SK-N-SH (cell line): Measurements from ENCODE around the gene CPED1.

Source experiments
- CHD2 ChIP-seq: fragments of 150-350 bp; IDR thresholded peaks from 2 replicates; pipeline ENCODE4 v1.6.1; 2018; ENCODE audit warnings: low read length; ENCODE audit not compliant: partially characterized antibody
- CTCF ChIP-seq: fragments of 200-600 bp; sonication (generic); IDR thresholded peaks from 2 replicates; pipeline ENCODE4 v1.6.1; 2017; ENCODE audit warnings: antibody characterized with exemption, mild to moderate bottlenecking, moderate library complexity
- ELF1 ChIP-seq: IDR thresholded peaks from 2 replicates; pipeline ENCODE4 v1.4.0; 2012
- EZH2phosphoT487 ChIP-seq: fragments of 200-600 bp; sonication (generic); IDR thresholded peaks from 2 replicates; pipeline ENCODE4 v1.6.1; 2017; ENCODE audit warnings: low read depth, mixed run types, mild to moderate bottlenecking, antibody characterized with exemption, moderate library complexity, borderline replicate concordance
- FOXM1 ChIP-seq: IDR thresholded peaks from 2 replicates; pipeline ENCODE4 v1.4.0; 2012; ENCODE audit warnings: low read depth, mild to moderate bottlenecking
- JUND ChIP-seq: IDR thresholded peaks from 2 replicates; pipeline ENCODE4 v1.4.0; 2012
- MXI1 ChIP-seq: IDR thresholded peaks from 2 replicates; pipeline ENCODE4 v1.6.1; 2012; ENCODE audit warnings: mild to moderate bottlenecking, low read depth, low read length, improper control_type of control experiment
- NFIC ChIP-seq: IDR thresholded peaks from 2 replicates; pipeline ENCODE4 v1.4.0; 2012; ENCODE audit warnings: borderline replicate concordance
- POLR2AphosphoS5 ChIP-seq: IDR thresholded peaks from 2 replicates; pipeline ENCODE4 v1.6.1; 2012; ENCODE audit warnings: low read depth, low read length
- RAD21 ChIP-seq: IDR thresholded peaks from 2 replicates; pipeline ENCODE4 v1.6.1; 2012; ENCODE audit warnings: mild to moderate bottlenecking, low read length
- TAF1 ChIP-seq: IDR thresholded peaks from 2 replicates; pipeline ENCODE4 v1.6.1; 2012; ENCODE audit warnings: low read depth, mild to moderate bottlenecking, low read length, moderate library complexity, borderline replicate concordance
- USF1 ChIP-seq: IDR thresholded peaks from 2 replicates; pipeline ENCODE4 v1.4.0; 2012; ENCODE audit warnings: low read depth, borderline replicate concordance
- YY1 ChIP-seq: IDR thresholded peaks from 2 replicates; pipeline ENCODE4 v1.4.0; 2012; ENCODE audit warnings: low read depth, mild to moderate bottlenecking

- TF ChIP-seq CTCF (no peak), POLR2AphosphoS5 (no peak), TAF1 (no peak), FOXM1 (no peak), RAD21 (no peak), NFIC (no peak), MXI1 (no peak), USF1 (no peak), JUND (no peak), YY1 (no peak), CHD2 (no peak), ELF1 (no peak), EZH2phosphoT487 (no peak)
Observed at GRCh38 chr7:120973849-120974248, 14.7 kb upstream of the CPED1 start.
